Osteocyte (in vitro differentiated cells): Measurements from ENCODE around the gene SMYD3. TPM values are rescaled to one million over a fixed set of nuclear protein-coding genes. Genes with fewer than 3 reads are reported as not detected.

ENCODE experiments used
- DNase-seq: peaks from one replicate; pipeline ENCODE4 v3.0.0; 2021; ENCODE audit warnings: mixed read lengths; ENCODE audit not compliant: unreplicated experiment; ENCODE audit errors: extremely low spot score
- H3K27ac Mint-ChIP-seq: one replicate; pipeline ENCODE4 v1.8.0; 2021; ENCODE audit warnings: mild to moderate bottlenecking, mixed read lengths; ENCODE audit not compliant: unreplicated experiment
- H3K27me3 Mint-ChIP-seq: one replicate; pipeline ENCODE4 v1.8.0; 2021; ENCODE audit warnings: mixed read lengths; ENCODE audit not compliant: unreplicated experiment
- H3K36me3 Mint-ChIP-seq: one replicate; pipeline ENCODE4 v1.8.0; 2021; ENCODE audit warnings: mixed read lengths; ENCODE audit not compliant: unreplicated experiment
- H3K4me1 Mint-ChIP-seq: one replicate; pipeline ENCODE4 v1.8.0; 2021; ENCODE audit warnings: mixed read lengths; ENCODE audit not compliant: unreplicated experiment
- H3K4me3 Mint-ChIP-seq: one replicate; pipeline ENCODE4 v1.8.0; 2021; ENCODE audit warnings: mild to moderate bottlenecking, moderate library complexity, mixed read lengths; ENCODE audit not compliant: unreplicated experiment
- H3K9me3 Mint-ChIP-seq: one replicate; pipeline ENCODE4 v1.8.0; 2021; ENCODE audit warnings: mixed read lengths; ENCODE audit not compliant: unreplicated experiment
- CTCF ChIP-seq: fragments of 200-600 bp; sonication (generic); IDR thresholded peaks from 2 replicates; pipeline ENCODE4 v1.5.0; 2021; ENCODE audit warnings: antibody characterized with exemption, mild to moderate bottlenecking, moderate library complexity
- total RNA-seq: library from RNA; stranded (reverse); gene quantifications from 2 replicates; pipeline ENCODE4 v1.2.1, GENCODE V29; 2021

Gene SMYD3
- total RNA-seq, 1 donor from 2014 or later, result 22.3 TPM

GRCh38 chr1:246265481-246265880 is 241.6 kb downstream of the SMYD3 start:
- no peaks in the 10 kb centered on the region for H3K27me3 Mint-ChIP-seq
- H3K27ac Mint-ChIP-seq, result no peak overlapping the region
- H3K36me3 Mint-ChIP-seq, result no peaks in the 10 kb centered on the region

DNA sequence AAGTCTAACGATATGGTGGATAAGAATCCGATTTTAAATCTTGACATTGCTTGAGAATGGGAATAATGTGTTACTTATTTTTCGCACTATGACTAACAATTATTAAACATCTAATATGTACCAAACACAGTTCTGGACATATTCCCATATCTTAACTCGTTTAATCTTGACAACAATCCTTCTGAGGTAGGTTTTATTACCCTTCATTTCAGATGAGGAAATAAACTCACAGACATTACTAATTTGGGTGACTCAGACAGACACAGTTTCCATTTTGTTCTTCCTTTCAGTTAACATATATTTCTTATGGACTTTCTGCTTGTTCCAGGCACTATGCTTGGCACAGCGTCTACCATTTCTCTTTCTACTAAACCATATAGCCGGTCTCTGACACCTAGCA is 244.8 kb downstream of the SMYD3 start:
- no peak overlapping the region for H3K27ac Mint-ChIP-seq
- peaks cover 7% of the 10 kb centered on the region for H3K4me1 Mint-ChIP-seq
- DNase-seq, result no peak
- no peaks in the 10 kb centered on the region for H3K9me3 Mint-ChIP-seq
- no peaks in the 10 kb centered on the region for H3K27me3 Mint-ChIP-seq
- TF ChIP-seq CTCF, result no peak
- H3K36me3 Mint-ChIP-seq, result peaks cover 2% of the 10 kb centered on the region
- H3K4me3 Mint-ChIP-seq, result no peak overlapping the region

More at GRCh38 chr1:246265481-246265880, 241.6 kb downstream of the SMYD3 start:
- DNase-seq, result no peak
- peaks cover 7% of the 10 kb centered on the region for H3K4me1 Mint-ChIP-seq
- no peaks in the 10 kb centered on the region for H3K9me3 Mint-ChIP-seq
- H3K4me3 Mint-ChIP-seq, result no peak overlapping the region
- TF ChIP-seq CTCF, result no peak

GRCh38 chr1:246261639-246262038 is 245.4 kb downstream of the SMYD3 start:
- Mint-ChIP-seq H3K36me3 (peaks cover 2% of the 10 kb centered on the region), H3K9me3 (peaks cover 5% of the 10 kb centered on the region), H3K27me3 (no peaks in the 10 kb centered on the region), H3K27ac (no peak overlapping the region), H3K4me3 (no peak overlapping the region), H3K4me1 (peaks cover 7% of the 10 kb centered on the region)
- DNase-seq, result no peak
- peak; percentile 62 for TF ChIP-seq CTCF

DNA sequence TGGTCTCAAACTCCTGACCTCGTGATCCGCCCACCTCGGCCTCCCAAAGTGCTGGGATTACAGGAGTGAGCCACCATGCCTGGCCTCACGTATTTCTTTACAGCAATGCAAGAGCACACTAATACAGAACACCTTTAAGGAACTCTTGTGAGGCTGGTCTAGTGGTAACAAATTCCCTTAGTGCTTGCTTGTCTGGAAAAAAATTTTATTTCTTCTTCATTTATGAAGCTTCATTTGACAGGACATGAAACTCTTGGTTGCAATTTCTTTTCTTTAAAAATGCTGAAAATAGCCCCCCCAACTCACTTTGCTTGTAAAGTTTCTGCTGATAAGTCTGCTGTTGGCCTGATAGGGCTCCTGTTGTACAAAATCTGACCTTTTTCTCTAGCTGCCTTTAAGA is 248.8 kb downstream of the SMYD3 start:
- Mint-ChIP-seq H3K4me3 (no peak overlapping the region), H3K9me3 (peaks cover 8% of the 10 kb centered on the region), H3K36me3 (peaks cover 2% of the 10 kb centered on the region), H3K27ac (no peak overlapping the region), H3K4me1 (peaks cover 7% of the 10 kb centered on the region), H3K27me3 (no peaks in the 10 kb centered on the region)
- no peak for DNase-seq
- no peak for TF ChIP-seq CTCF

- H3K27ac Mint-ChIP-seq, result no peak overlapping the region
- H3K36me3 Mint-ChIP-seq, result peaks cover 2% of the 10 kb centered on the region
Measured at GRCh38 chr1:246255773-246256172, 251.3 kb downstream of the SMYD3 start.

More at GRCh38 chr1:246255773-246256172, 251.3 kb downstream of the SMYD3 start:
- no peak for DNase-seq
- no peak for TF ChIP-seq CTCF
- no peaks in the 10 kb centered on the region for H3K27me3 Mint-ChIP-seq
- peaks cover 8% of the 10 kb centered on the region for H3K9me3 Mint-ChIP-seq
- H3K4me1 Mint-ChIP-seq, result no peaks in the 10 kb centered on the region
- H3K4me3 Mint-ChIP-seq, result no peak overlapping the region
